Globus pallidus (tissue), 1 donor: ENCODE data around the gene GSTCD.
"Not testable (repeated sequence)": the region's sequence is repeated elsewhere in the genome, so short reads cannot be mapped to it uniquely, and the experiment has no call there.

ENCODE experiments used
- DNase-seq: peaks from one replicate; pipeline ENCODE4 v3.0.0-alpha.2; 2015; ENCODE audit warnings: low spot score

The GSTCD gene

GRCh38 chr4:105808030-105808749 is 99.6 kb downstream of the GSTCD start:
- DNase-seq, result no peak

DNA sequence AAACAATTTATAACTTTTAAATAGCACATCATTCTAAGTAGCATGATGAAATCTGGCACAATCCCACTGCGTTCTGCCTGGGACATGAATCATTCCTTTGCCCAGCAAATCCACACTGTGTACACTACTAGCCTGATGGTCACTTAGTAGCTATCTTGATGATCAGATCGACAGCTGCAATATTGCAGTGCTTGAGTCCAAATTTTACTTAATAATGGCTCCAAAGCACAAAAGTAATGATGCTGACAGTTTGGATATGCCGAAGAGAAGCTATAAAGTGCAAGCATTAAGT is 100.1 kb downstream of the GSTCD start:
- DNase-seq, result no peak

DNA sequence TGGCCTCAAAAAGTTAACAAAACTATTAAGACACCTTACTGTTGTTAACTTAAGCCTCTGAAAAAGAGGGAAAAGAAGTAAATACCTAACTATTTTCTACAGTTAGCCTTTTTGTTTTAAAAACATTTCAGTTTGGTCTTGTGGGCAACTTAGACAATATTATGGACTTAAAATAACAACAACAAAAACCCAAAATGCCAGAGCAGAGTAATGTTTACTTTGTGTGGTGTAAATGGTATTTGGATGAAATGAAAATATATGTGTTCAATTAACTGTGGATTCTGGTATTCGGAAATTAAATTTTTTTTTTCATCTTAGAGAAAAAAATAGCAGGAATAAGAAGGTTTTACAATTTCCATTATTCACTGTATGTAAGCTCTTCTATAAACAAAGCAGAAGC is 107.1 kb downstream of the GSTCD start:
- no peak for DNase-seq

DNA sequence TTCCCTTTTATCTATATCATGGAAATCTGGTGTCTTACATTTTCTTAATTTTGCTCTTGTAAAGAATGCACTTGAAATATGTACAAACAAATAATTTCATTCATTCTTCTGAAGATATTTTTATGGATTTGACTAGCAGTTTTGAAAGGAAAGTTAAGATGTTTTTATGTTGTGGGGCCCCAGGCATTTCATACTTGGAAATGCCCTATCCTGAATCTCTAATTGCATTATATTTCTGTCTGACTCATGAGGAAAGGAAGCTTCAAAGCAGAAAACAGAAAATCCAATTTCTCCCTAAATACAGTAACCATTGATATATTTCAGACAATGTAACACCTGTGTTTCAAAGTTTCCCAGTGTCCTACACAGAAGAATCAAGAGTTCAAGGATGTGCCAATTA is 113.5 kb downstream of the GSTCD start:
- no peak for DNase-seq

DNA sequence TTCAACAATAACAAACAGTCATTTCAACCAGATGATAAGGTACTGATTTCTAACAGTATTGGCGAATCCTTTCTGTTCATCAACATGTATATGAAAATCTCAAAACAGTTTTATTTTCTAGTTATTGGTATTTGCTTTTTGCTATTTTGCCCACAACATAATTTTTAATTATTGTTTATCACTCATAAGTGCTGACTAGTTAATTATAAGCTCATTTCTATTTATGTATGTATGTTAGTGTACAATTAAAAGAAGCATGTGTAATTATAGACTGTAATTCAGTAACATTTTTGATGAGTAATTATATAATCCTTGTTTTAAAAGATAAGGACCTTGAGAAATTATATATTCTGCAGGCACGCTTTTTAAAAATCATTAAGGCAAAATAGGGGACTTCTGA is 119.5 kb downstream of the GSTCD start:
- DNase-seq, result no peak

DNA sequence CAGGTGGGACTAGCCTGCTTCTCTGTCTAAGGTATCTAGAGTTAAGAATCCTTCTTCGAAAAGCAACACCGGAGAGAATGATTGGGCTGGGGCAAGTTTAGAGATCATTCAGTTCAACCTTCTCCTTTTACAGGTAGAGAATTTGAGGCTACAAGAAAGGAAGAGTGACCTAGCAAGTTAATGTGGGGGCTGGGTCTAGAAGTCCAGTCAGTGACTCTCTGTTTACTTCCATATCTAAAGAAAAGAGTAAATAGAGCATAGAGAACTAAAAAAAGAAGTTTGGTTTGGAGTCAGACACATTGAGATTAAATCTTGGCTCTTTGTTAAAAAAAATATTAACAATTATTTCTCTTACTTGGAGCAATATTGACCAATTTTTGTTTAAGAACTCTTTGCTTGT is 122.6 kb downstream of the GSTCD start:
- no peak for DNase-seq

- DNase-seq, result no peak
These were observed 126.6 kb downstream of the GSTCD start for GRCh38 chr4:105835177-105835576.

DNA sequence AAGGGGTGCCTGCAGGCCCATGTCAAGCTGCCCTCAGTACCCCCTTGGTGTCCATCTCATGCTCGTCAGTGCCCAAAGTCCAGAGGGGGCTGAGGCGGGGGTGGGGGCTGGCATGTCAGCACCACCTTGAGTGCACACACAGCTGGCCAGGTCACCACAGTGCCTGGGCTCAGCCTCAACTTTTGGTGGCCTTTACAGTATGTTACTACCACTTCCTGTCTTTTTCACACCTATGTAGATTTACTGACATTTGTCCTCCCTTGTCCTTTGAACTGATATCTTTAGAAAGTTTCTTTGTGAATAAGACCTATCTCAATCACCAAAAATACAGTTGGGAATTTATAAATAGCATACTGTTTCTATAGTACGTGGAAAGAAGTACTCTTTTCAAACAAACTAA is 128.0 kb downstream of the GSTCD start:
- DNase-seq, result no peak

- no peak for DNase-seq
These were observed 128.5 kb downstream of the GSTCD start for GRCh38 chr4:105837037-105837436.

DNA sequence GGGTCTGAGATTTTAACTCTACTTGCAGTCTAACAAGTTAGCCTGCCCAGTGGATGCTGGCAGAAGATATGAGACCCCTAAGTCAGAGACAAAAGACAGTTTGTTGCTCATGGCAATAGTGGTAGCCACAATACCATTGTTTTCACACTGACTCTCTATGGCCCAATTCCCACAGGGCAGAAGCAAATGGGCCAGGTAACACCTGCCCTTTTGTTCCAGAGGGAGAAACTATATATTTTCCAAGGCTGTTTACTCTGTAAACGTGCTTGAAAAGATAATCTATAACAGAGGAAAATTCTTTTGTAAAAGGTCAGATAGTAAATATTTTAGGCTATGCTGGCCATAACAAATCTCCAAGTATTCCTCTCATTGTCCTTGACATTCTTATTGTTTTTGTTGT is 129.5 kb downstream of the GSTCD start:
- DNase-seq, result no peak

GRCh38 chr4:105840426-105841174 is 132.0 kb downstream of the GSTCD start:
- DNase-seq, result no peak

GRCh38 chr4:105843941-105844340 is 135.4 kb downstream of the GSTCD start:
- DNase-seq, result no peak

GRCh38 chr4:105845559-105845958 is 137.0 kb downstream of the GSTCD start:
- no peak for DNase-seq

DNA sequence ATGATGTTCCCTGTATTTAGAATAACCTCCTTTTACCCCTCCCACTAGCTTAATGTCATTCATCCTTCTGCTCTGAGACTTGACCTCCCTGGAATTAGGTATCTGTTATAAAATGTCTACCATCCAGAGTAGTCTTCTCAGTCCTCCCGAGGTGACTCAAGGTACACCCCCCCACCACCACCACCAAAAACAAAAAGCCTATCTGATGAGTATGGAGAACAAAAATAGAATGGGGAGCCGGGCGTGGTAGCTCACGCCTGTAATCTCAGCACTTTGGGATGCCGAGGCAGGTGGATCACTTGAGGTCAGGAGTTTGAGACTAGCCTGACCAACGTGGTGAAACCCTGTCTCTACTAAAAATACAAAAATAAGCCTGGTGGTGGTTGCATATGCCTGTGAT is 139.8 kb downstream of the GSTCD start:
- DNase-seq, result not testable (repeated sequence)

DNA sequence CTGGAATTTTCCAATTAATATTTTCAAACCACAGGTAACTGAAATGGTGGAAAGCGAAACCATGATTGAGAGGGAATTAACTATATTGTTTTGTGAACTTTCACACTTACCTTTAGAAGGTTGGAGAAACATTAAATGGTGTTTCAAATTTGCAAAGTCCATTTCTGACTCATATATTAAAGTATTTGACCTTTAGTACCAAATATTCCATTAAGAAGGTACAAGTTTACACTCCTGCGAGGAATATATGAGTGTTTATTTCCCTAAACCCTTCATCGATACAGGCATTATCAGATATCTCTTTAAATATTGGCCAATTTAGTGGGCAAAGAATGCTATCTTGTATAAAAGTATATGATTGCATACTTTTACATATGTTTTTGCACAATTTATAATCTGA is 142.6 kb downstream of the GSTCD start:
- DNase-seq, result no peak

DNA sequence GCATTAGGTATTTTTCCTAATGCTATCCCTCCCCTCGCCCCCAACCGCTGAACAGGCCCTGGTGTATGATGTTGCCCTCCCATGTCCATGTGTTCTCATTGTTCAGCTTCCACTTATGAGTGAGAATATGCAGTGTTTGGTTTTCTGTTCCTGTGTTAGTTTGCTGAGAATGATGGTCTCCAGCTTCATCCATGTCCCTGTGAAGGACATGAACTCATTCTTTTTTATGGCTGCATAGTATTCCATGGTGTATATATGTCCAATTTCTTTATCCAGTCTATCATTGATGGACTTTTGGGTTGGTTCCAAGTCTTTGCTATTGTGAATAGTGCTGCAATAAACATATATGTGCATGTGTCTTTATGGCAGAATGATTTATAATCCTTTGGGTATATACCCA is 143.6 kb downstream of the GSTCD start:
- DNase-seq, result not testable (repeated sequence)

DNA sequence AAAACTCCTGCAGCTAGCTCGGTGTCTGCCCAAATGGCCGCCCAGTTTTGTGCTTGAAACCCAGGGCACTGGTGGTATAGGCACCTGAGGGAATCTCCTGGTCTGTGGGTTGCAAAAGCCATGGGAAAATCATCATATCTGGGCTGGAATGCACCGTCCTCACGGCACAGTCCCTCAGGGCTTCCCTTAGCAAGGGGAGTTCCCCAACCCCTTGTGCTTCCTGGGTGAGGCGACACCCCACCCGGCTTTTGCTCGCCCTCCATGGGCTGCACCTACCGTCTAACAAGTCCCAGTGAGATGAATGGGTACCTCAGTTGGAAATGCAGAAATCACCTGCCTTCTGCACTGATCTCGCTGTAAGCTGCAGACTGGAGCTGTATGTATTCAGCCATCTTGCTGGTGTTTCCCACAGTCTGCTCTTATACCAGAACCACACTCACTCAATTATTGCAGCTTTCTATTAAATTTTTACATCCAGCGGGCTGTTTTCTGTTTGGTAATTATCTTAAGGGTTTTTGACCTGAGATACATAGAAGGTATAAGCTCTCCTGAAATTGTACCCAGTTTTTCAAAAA is 150.0 kb downstream of the GSTCD start:
- DNase-seq, result no peak

GRCh38 chr4:105859233-105859632 is 150.6 kb downstream of the GSTCD start:
- DNase-seq, result no peak

DNA sequence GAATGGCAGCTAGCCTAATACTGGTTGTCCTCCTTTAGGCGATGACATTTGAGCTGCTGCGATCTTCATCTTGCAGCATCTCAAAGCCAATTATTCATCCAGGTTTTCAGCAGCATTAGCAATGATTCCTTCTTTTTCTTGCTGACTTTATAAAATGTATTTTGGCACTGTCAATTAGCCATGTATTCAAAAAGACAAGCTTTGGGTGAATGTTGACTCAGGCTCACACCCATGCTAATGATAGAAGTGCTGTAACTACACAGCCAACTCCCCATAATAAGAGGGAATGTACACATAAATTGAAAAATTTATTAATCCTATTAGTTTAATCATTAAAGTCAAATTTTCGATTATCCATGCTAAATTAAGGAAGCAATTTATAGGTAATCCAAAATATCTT is 162.4 kb downstream of the GSTCD start:
- no peak for DNase-seq

DNA sequence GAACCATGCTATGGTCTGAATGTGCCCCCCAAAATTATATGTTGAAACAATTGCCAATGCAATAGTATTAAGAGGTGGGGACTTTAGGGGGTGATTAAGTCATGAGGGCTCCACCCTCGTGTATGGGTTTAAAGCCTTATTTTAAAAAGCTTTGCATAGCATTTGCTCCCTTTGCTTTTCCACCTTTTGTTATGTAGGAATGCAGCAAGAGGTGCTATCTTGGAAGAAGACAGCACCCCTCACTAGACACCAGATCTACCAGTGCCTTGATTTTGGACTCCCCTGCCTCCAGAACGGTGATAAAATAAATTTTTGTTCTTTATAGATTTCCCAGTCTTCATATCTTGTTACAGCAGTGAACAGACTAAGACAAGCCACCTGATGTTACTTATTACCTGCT is 163.4 kb downstream of the GSTCD start:
- DNase-seq, result no peak

DNA sequence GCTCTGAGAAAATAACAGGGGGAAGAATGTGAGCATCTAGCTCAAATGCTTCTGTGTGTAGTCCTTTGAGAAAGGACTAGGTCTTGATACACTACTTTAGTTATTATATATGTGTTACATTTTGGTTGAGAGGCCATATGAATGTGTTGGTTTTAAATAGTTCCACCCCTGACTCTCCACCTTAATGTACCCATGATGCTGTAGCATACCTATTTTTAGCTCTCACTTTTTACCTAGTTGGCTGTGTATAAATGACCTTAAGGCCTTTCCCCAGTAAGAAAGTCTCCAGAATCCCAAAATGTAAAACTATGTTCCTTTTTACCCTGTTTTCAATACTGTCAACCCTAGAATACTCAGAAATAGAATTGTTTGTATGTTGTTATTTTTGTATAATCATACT is 166.6 kb downstream of the GSTCD start:
- no peak for DNase-seq

DNA sequence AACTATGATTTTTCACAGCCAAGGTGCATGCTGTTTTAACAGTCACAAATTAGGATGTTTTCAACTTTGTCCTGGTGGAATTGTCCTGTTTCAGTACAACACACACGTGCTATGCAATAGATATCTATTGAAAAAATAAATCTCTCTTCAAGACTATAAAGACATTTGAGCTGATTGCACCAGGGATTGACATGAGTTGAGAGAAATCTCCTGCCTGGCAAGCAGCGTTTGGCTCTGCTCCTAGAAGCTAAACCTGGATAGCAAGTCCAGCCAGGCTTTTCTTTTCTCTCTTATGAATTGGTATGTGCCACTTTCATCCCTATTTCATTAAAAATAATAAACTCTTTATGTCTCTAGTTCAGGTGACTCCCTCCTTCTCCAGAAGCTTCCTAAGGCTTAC is 170.1 kb downstream of the GSTCD start:
- no peak for DNase-seq

DNA sequence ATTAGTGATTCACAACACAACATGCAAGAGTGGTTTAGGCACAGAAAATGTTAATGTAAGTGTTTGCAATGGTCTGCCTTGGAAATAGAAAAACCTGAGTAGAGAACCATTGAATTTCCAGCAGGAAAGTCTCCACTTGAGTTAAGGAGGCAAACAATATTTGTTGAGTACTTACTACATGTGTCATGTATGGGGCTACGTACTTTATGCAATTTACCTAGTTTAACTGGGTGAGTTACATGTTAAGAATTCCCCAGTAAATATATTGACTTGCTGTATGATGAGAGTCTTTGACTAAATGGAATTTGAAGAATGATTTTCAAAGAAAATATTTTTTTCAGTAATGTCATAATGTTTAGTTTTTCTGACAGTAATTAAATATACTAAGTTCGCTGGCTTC is 178.9 kb downstream of the GSTCD start:
- no peak for DNase-seq
